K562 (cell line): Measurements from ENCODE around the gene ALG12. TPM values are rescaled to one million over a fixed set of nuclear protein-coding genes. Genes with fewer than 3 reads are reported as not detected.

Source experiments
- ATAC-seq: fragments of 200-7000 bp; cut with Tn5 transposase; 3 replicates; pipeline ENCODE4 v1.9.1; 2020; ENCODE audit warnings: moderate library complexity
- BruUV-seq: library from RNA; stranded (reverse); fragments of 400-500 nt; replicated peaks from 2 replicates; lab custom pipeline; 2021; lab: Mats Ljungman, UMichigan
- CTCF ChIA-PET: fragments of 300-600 bp; formaldehyde crosslinking; extraction: SDS; loops from one replicate; lab custom pipeline; 2021; ENCODE audit warnings: low intra/inter-chr PET ratio; lab: Yijun Ruan, JAX
- POLR2A ChIA-PET: fragments of 300-600, 350-650 bp; sonication (Branson Sonifier 250); formaldehyde crosslinking; extraction: SDS; loops from one replicate; lab custom pipeline; 2021; ENCODE audit warnings: antibody characterized with exemption, inconsistent platforms; lab: Yijun Ruan, JAX
- DNase-seq, 4 experiments: peaks; one replicate each; pipeline versions ENCODE4 v3.0.0 to v3.0.0-alpha.2; 2011 to 2018; ENCODE audit warnings: low spot score in 3 of 4, mixed read lengths in 3 of 4; ENCODE audit errors: extremely low read depth in 1 of 4
- FAIRE-seq: peaks from 2 replicates; lab custom pipeline; 2011; peaks lifted over from hg19 to GRCh38; lab: Jason Lieb, UNC
- H2AFZ ChIP-seq: 2 replicates; pipeline ENCODE4 v1.6.0; 2011; ENCODE audit warnings: low read depth, low read length, control low read depth, inconsistent platforms
- H3K27ac ChIP-seq: fragments of 200-600 bp; 3 replicates; pipeline ENCODE4 v1.8.0; 2011; ENCODE audit warnings: low read depth, mild to moderate bottlenecking, control low read depth, inconsistent platforms, low read length, moderate library complexity, mixed read lengths; ENCODE audit errors: extremely low read depth
- H3K27me3 ChIP-seq, 2 experiments: fragments of 300-600 bp in 1 of 2; 2 replicates in 1 of 2; 3 replicates in 1 of 2; pipeline versions ENCODE4 v1.6.0 to v1.8.0; 2011; ENCODE audit warnings: inconsistent platforms in 2 of 2, low read length in 2 of 2, mild to moderate bottlenecking in 1 of 2, mixed read lengths in 1 of 2, moderate library complexity in 1 of 2; ENCODE audit not compliant: control insufficient read depth in 2 of 2, insufficient read depth in 2 of 2
- H3K36me3 ChIP-seq: fragments of 300-600 bp; 3 replicates; pipeline ENCODE4 v1.8.0; 2011; ENCODE audit warnings: mild to moderate bottlenecking, low read length, inconsistent platforms; ENCODE audit not compliant: control insufficient read depth, insufficient read depth
- H3K4me1 ChIP-seq, 2 experiments: fragments of 200-600 bp in 1 of 2; replicated peaks in 1 of 2; 2 replicates in 1 of 2; 3 replicates in 1 of 2; pipeline versions ENCODE4 v1.5.1 to v1.8.0; 2011; ENCODE audit warnings: inconsistent platforms in 2 of 2, low read length in 2 of 2, mild to moderate bottlenecking in 1 of 2, mixed read lengths in 1 of 2, moderate library complexity in 1 of 2; ENCODE audit not compliant: control insufficient read depth in 2 of 2, insufficient read depth in 2 of 2
- H3K4me2 ChIP-seq: 2 replicates; pipeline ENCODE4 v1.6.1; 2011; ENCODE audit warnings: low read length, control low read depth, inconsistent platforms, mixed read lengths; ENCODE audit not compliant: insufficient read depth
- H3K4me3 ChIP-seq: fragments of 200-600 bp; sonication (generic), shearing (Covaris generic); 2 replicates; pipeline ENCODE4 v1.5.1; 2016; ENCODE audit warnings: control low read depth, inconsistent platforms
- H3K79me2 ChIP-seq: fragments of 200-600 bp; 3 replicates; pipeline ENCODE4 v1.8.0; 2011; ENCODE audit warnings: low read length, inconsistent platforms; ENCODE audit not compliant: control insufficient read depth, insufficient read depth
- H3K9ac ChIP-seq, 2 experiments: 2 replicates each; pipeline versions ENCODE4 v1.6.0 to v1.6.1; 2011; ENCODE audit warnings: low read depth in 2 of 2, low read length in 2 of 2, control low read depth in 1 of 2, inconsistent platforms in 1 of 2, mild to moderate bottlenecking in 1 of 2, mixed read lengths in 1 of 2; ENCODE audit not compliant: insufficient read depth in 1 of 2
- H3K9me1 ChIP-seq: one replicate; pipeline ENCODE4 v1.6.0; 2011; ENCODE audit warnings: inconsistent platforms, mild to moderate bottlenecking, low read length, moderate library complexity; ENCODE audit not compliant: control insufficient read depth, insufficient read depth
- H3K9me3 ChIP-seq: replicated peaks from 2 replicates; pipeline ENCODE4 v1.5.1; 2011; ENCODE audit warnings: low read depth, low read length, inconsistent platforms; ENCODE audit not compliant: control insufficient read depth, insufficient read depth
- H4K20me1 ChIP-seq: replicated peaks from 2 replicates; pipeline ENCODE4 v1.6.1; 2011; ENCODE audit warnings: low read length, inconsistent platforms, mixed read lengths; ENCODE audit not compliant: control insufficient read depth, insufficient read depth
- FOXA3 ChIP-seq, 2 experiments: fragments of 450-650 bp in 1 of 2; sonication (generic) in 1 of 2; formaldehyde crosslinking; IDR thresholded peaks in 1 of 2; conservative IDR thresholded peaks in 1 of 2; 2 replicates each; pipeline versions ENCODE4 v1.4.0 to v1.8.0; 2020 to 2022; ENCODE audit warnings: mild to moderate bottlenecking in 2 of 2, missing genetic modification reagents in 1 of 2
- GATAD2B ChIP-seq: fragments of 450-650 bp; IDR thresholded peaks from 2 replicates; pipeline ENCODE4 v1.6.1; 2017; ENCODE audit warnings: mild to moderate bottlenecking, borderline replicate concordance
- RAD21 ChIP-seq, 2 experiments: fragments of 250-450 bp in 1 of 2; fragments of 450-650 bp in 1 of 2; sonication (Bioruptor Pico) in 1 of 2; formaldehyde crosslinking in 1 of 2; IDR thresholded peaks in 1 of 2; conservative IDR thresholded peaks in 1 of 2; 2 replicates each; pipeline versions ENCODE4 v1.4.0 to v1.8.0; 2020 to 2022; ENCODE audit warnings: mild to moderate bottlenecking in 2 of 2, moderate library complexity in 1 of 2
- RB1 ChIP-seq: fragments of 450-650 bp; IDR thresholded peaks from 2 replicates; pipeline ENCODE4 v1.6.1; 2017; ENCODE audit warnings: low read depth, mild to moderate bottlenecking
- SMARCB1 ChIP-seq: IDR thresholded peaks from 2 replicates; pipeline ENCODE4 v1.6.1; 2011; ENCODE audit warnings: improper control_type of control experiment, low read depth; ENCODE audit not compliant: insufficient read length
- SMC3 ChIP-seq: conservative IDR thresholded peaks from 2 replicates; pipeline ENCODE4 v1.6.1; 2011; ENCODE audit warnings: low read depth, low read length, improper control_type of control experiment; ENCODE audit not compliant: insufficient read depth
- TGIF2 ChIP-seq: sonication (generic); formaldehyde crosslinking; IDR thresholded peaks from 2 replicates; pipeline ENCODE4 v1.8.1; 2022; ENCODE audit warnings: mild to moderate bottlenecking, missing genetic modification reagents, moderate library complexity
- YBX1 ChIP-seq: fragments of 450-650 bp; IDR thresholded peaks from 2 replicates; pipeline ENCODE4 v1.7.1; 2016; ENCODE audit warnings: mild to moderate bottlenecking
- ZNF133 ChIP-seq: fragments of 250-450 bp; sonication (Bioruptor Pico); IDR thresholded peaks from 2 replicates; pipeline ENCODE4 v1.4.0; 2020; ENCODE audit warnings: mild to moderate bottlenecking
- ZNF174 ChIP-seq: fragments of 250-450 bp; sonication (Bioruptor Pico); IDR thresholded peaks from 2 replicates; pipeline ENCODE4 v1.4.0; 2020; ENCODE audit warnings: mild to moderate bottlenecking
- ZNF354B ChIP-seq: fragments of 250-450 bp; sonication (Bioruptor Pico); IDR thresholded peaks from 2 replicates; pipeline ENCODE4 v1.4.0; 2020
- ZNF644 ChIP-seq: fragments of 200-800 bp; sonication (Bioruptor generic); IDR thresholded peaks from 2 replicates; pipeline ENCODE4 v1.6.1; 2016; ENCODE audit warnings: low read depth, missing genetic modification characterization, missing compliant biosample characterization
- ZNF696 ChIP-seq: fragments of 250-450 bp; sonication (Bioruptor Pico); conservative IDR thresholded peaks from 2 replicates; pipeline ENCODE4 v1.4.0; 2020; ENCODE audit warnings: mild to moderate bottlenecking, moderate library complexity
- ZNF717 ChIP-seq: fragments of 250-450 bp; sonication (Bioruptor Pico); IDR thresholded peaks from 2 replicates; pipeline ENCODE4 v1.5.0; 2021
- WGBS: fragments of 100-300 bp; shearing (Covaris generic); methylation state at CpG from one replicate; pipeline ENCODE4 v1.1.6; 2016; ENCODE audit warnings: low coverage, mixed read lengths; ENCODE audit not compliant: insufficient coverage; ENCODE audit errors: missing lambda C conversion rate; 5-methylcytosine and 5-hydroxymethylcytosine counted together
- in situ Hi-C: fragments of 300-500 bp; cut with MboI; formaldehyde crosslinking; loops from 4 replicates; pipeline ENCODE4 v1.15.0; 2018; ENCODE audit warnings: inconsistent platforms, mixed read lengths
- intact Hi-C: fragments of 100-400 bp; cut with micrococcal nuclease; formaldehyde crosslinking; loops from 2 replicates; pipeline ENCODE4 v1.14.2; 2022
- polyA plus RNA-seq, 8 experiments: library from polyadenylated mRNA; depleted of rRNA in 4 of 8; stranded (reverse) in 5 of 8; unstranded in 3 of 8; fragments of >200 nt; fragmentation: Nextera tagmentation in 2 of 8; fragmentation: Illumina TruSeq in 1 of 8; extraction: Ambion mirVana in 2 of 8; extraction: Trizol in 1 of 8; gene quantifications; 2 replicates each; pipeline versions ENCODE4 v1.2.1 to v1.2.3, GENCODE V29; 2011 to 2014; ENCODE audit warnings: inconsistent platforms in 1 of 8, missing spikeins in 1 of 8
- total RNA-seq, 7 experiments: library from RNA; depleted of rRNA in 6 of 7; stranded (reverse); fragments of >200 nt in 6 of 7; fragmentation: Illumina TruSeq in 2 of 7; extraction: Trizol in 2 of 7; gene quantifications; 2 replicates each; pipeline versions ENCODE4 v1.2.1 to v1.2.3, GENCODE V29; 2011 to 2021; ENCODE audit warnings: low replicate concordance in 1 of 7
- TF ChIP-seq, protein P1 (sequence below): sonication (generic); IDR thresholded peaks from 2 replicates; pipeline ENCODE4 v1.6.1; 2016
- TF ChIP-seq, protein P2 (sequence below), 2 experiments: fragments of 250-450 bp in 1 of 2; fragments of 450-650 bp in 1 of 2; sonication (Bioruptor Pico) in 1 of 2; IDR thresholded peaks; 2 replicates each; pipeline versions ENCODE4 v1.6.1 to v1.8.0; 2016 to 2021; ENCODE audit warnings: mild to moderate bottlenecking in 2 of 2, moderate library complexity in 2 of 2, missing compliant biosample characterization in 1 of 2, missing genetic modification characterization in 1 of 2
- TF ChIP-seq, protein P3 (sequence below): sonication (generic); formaldehyde crosslinking; IDR thresholded peaks from 2 replicates; pipeline ENCODE4 v1.8.0; 2023; ENCODE audit warnings: mild to moderate bottlenecking, missing genetic modification reagents
- TF ChIP-seq, protein P4 (sequence below): fragments of 450-650 bp; IDR thresholded peaks from 2 replicates; pipeline ENCODE4 v1.6.1; 2016

ALG12 gene
- total and polyA plus RNA-seq, 9 of the 15 experiments (the other 6 are each of a cell fraction or from before 2014, with no cell fraction given) = 0.20 to 8.5 (median 3.4) TPM

DNA sequence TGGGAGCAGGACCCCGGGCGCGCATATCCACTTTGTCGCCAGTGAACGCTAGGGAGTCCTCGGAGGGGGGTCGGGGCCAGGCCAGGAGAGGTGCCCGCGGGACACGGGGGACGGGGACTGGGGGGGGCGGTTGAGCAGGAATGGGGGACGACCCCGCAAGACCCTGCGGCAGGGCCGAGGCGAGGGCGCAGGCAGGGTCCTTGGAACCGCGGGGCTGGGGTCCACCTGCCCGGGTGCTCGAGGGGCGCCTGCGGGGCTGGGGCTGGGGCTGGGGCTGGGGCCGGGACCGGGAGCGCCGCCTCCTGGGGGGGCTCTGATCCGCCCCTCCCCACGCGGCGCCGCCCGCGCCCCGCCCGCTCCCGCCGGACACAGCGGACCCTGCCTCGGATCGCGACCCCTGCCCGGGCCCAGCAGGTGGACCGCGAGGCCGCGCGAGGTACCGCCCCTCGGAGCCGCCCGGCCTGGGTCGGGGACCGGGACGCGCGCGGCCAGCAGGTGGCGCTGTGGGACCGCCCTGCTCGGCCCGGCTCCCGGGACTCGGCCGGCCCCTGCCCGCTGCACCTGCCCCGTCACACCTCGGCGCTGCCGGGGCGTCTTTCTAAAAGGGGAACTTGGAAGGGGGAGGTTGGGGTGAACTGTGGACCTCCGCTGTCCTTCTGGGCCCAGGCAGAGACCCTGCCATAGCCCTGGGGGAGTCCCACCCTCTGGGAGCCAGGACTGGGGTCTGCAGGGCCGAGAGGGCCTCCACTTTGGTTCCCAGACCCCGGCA lies 11.2 kb upstream of the ALG12 start:
- H3K27me3 ChIP-seq = no peaks in the 10 kb centered on the region
- TF ChIP-seq, protein P1, sequence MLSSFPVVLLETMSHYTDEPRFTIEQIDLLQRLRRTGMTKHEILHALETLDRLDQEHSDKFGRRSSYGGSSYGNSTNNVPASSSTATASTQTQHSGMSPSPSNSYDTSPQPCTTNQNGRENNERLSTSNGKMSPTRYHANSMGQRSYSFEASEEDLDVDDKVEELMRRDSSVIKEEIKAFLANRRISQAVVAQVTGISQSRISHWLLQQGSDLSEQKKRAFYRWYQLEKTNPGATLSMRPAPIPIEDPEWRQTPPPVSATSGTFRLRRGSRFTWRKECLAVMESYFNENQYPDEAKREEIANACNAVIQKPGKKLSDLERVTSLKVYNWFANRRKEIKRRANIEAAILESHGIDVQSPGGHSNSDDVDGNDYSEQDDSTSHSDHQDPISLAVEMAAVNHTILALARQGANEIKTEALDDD = no peak
- TF ChIP-seq, protein P2, sequence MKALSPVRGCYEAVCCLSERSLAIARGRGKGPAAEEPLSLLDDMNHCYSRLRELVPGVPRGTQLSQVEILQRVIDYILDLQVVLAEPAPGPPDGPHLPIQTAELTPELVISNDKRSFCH (CRISPR knock-in tag; IDR thresholded peaks at IDR 0.05) = no peak
- TF ChIP-seq, protein P2 (tag; IDR thresholded peaks at IDR 0.05) = no peak
- TF ChIP-seq RAD21 (CRISPR knock-in tag; conservative IDR thresholded peaks at IDR 0.05 in 1 of 2, IDR thresholded peaks at IDR 0.05 in 1 of 2) (peak; percentile 75 to 92), GATAD2B (peak; percentile 76; the same call in 1 of the 2 replicates), ZNF644 (tag) (no peak), SMARCB1 (no peak), ZNF174 (CRISPR knock-in tag) (no peak), FOXA3 (CRISPR knock-in tag; conservative IDR thresholded peaks at IDR 0.05 in 1 of 2, IDR thresholded peaks at IDR 0.05 in 1 of 2) (no peak), ZNF696 (no peak), YBX1 (no peak), SMC3 (peak; percentile 74), ZNF133 (CRISPR knock-in tag) (no peak), RB1 (peak; percentile 86), ZNF354B (no peak), TGIF2 (no peak), ZNF717 (CRISPR knock-in tag) (no peak)
- TF ChIP-seq, protein P3, sequence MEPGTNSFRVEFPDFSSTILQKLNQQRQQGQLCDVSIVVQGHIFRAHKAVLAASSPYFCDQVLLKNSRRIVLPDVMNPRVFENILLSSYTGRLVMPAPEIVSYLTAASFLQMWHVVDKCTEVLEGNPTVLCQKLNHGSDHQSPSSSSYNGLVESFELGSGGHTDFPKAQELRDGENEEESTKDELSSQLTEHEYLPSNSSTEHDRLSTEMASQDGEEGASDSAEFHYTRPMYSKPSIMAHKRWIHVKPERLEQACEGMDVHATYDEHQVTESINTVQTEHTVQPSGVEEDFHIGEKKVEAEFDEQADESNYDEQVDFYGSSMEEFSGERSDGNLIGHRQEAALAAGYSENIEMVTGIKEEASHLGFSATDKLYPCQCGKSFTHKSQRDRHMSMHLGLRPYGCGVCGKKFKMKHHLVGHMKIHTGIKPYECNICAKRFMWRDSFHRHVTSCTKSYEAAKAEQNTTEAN = no peak
- TF ChIP-seq, protein P4, sequence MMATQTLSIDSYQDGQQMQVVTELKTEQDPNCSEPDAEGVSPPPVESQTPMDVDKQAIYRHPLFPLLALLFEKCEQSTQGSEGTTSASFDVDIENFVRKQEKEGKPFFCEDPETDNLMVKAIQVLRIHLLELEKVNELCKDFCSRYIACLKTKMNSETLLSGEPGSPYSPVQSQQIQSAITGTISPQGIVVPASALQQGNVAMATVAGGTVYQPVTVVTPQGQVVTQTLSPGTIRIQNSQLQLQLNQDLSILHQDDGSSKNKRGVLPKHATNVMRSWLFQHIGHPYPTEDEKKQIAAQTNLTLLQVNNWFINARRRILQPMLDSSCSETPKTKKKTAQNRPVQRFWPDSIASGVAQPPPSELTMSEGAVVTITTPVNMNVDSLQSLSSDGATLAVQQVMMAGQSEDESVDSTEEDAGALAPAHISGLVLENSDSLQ = no peak

More for the DNA sequence above, 11.2 kb upstream of the ALG12 start:
- no peak for FAIRE-seq
- DNase-seq = peak; percentile 61 to 80 (median 78)
- POLR2A ChIA-PET = no interaction called here
- in situ Hi-C loops = no loop called here
- H3K9ac ChIP-seq = no peak overlapping the region
- WGBS = 2% methylated on average over 20 of the region's 75 CpGs
- H3K9me3 ChIP-seq = no peaks in the 10 kb centered on the region
- H3K79me2 ChIP-seq = no peaks in the 10 kb centered on the region
- H3K4me3 ChIP-seq = no peak overlapping the region
- H3K36me3 ChIP-seq = 0 out of 3 replicates have a peak, but pooled peaks cover 2% of the 10 kb centered on the region
- ATAC-seq = peak; percentile 91
- H2AFZ ChIP-seq = no peak overlapping the region
- H3K9me1 ChIP-seq = no peaks in the 10 kb centered on the region
- H3K4me2 ChIP-seq = no peak overlapping the region
- no TSS peak for BruUV-seq
- peaks cover 9 to 44% of the 10 kb centered on the region in 2 experiments; a peak in 4 of 5 replicates for H3K4me1 ChIP-seq
- no peak overlapping the region for H3K27ac ChIP-seq
- intact Hi-C loops = loop anchor here (1.0 kb wide), 1 partner anchor 101 kb away; no protein-coding TSS in a partner anchor
- no peaks in the 10 kb centered on the region for H4K20me1 ChIP-seq
- CTCF ChIA-PET = interaction anchor here (1.1 to 3.4 kb wide), 3 partner anchors 83 to 104 kb away, joined by 3 to 37 read pairs (median 12); partner anchors contain the start of gene IL17REL
